HG02588 (cell line): ENCODE results near the gene CARD16.

Experiments
- ATAC-seq: cut with Tn5 transposase; IDR thresholded peaks from one replicate; pipeline ENCODE4 v1.9.1; 2021; ENCODE audit warnings: mild to moderate bottlenecking, moderate library complexity; ENCODE audit not compliant: unreplicated experiment

Gene CARD16

GRCh38 chr11:104997288-104997687 is 47.8 kb downstream of the CARD16 start:
- ATAC-seq: no peak

GRCh38 chr11:104995001-104995408 is 50.1 kb downstream of the CARD16 start:
- ATAC-seq: no peak

- no peak for ATAC-seq
Observed at GRCh38 chr11:104992781-104993180, 52.4 kb downstream of the CARD16 start.

- no peak for ATAC-seq
Observed at GRCh38 chr11:104991994-104992393, 53.1 kb downstream of the CARD16 start.
